GM19023 (cell line): Measurements from ENCODE around the gene SLC34A1.
"Not testable (repeated sequence)": the region's sequence is repeated elsewhere in the genome, so short reads cannot be mapped to it uniquely, and the experiment has no call there.

Source experiments
- ATAC-seq: cut with Tn5 transposase; IDR thresholded peaks from one replicate; pipeline ENCODE4 v1.9.1; 2021; ENCODE audit warnings: mild to moderate bottlenecking, moderate library complexity; ENCODE audit not compliant: unreplicated experiment

The SLC34A1 gene

GRCh38 chr5:177367981-177368868 lies 16.0 kb upstream of the SLC34A1 start:
- no peak for ATAC-seq

DNA sequence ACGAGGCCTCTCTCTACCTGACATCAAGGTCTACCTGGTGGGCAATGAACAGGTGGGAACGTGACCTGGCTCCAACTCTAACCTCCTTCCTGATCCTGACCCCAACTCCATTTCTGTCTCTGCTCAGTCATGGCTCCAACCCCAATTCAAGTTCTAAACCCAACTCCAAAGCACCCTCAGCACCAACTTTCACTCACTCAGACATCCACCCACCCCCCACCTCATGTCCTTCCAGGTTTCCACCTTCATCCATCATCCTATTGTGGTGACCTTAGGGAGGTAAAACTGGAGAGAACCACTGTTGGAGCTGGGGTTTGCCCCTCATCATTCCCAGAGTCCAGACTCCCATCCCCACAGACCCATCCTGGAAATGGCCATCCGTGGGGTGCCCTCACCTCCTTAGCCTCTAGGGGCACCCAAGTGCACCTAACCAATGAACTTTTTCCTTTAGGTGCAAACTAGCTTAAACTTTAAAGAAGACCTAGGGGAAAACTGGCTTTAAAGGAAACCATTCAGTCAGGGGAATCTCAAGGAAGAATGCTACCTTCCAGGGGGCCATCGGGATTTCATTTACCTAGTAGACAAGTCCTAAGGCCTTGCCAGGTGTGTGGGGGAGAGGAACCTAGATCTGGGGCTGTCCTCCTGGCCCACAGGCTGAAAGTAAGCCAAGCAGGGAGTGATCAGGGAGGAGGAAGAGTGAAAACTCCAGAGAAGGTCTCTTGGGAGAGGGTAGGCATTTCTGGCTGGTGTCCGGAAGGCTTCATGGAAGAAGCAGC lies 15.2 kb upstream of the SLC34A1 start:
- ATAC-seq = no peak

DNA sequence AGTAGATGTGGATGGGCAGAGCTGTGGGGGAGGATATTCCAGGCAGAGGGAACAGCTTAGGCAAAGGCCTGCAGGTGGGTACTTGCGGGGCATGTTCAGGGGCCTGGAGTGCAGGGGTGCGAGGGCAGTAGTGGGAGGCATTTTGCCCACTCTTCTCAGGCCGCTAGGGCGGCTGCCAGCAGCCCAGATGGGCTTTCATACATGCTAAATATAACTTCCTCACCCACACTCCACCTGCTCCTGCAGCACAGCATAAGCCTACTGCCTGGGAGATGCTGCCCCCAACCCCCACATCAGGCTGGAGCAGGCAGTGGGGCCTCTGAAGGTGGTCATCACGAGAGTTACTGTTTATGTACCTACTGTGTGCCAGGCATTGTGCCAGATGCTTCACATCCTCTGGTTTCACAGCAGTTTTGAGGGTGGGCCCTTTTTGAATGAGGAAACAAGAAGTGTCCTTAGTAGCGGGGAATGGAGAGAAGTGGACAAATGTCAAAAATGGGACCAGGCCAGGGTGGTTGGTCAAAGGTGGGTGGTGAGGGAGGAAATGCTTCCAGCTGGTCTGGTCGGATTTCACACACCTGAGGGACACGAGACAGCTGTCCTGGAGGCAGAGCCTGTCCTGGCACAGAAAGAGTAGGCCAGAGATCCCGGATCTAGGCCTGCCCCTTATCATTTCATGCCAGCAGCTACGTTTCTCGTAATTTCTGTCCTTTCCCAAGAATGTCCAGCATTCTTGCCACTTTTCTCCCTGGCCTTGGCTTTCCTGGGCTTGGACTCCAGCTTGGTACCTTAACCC lies 14.4 kb upstream of the SLC34A1 start:
- no peak for ATAC-seq

DNA sequence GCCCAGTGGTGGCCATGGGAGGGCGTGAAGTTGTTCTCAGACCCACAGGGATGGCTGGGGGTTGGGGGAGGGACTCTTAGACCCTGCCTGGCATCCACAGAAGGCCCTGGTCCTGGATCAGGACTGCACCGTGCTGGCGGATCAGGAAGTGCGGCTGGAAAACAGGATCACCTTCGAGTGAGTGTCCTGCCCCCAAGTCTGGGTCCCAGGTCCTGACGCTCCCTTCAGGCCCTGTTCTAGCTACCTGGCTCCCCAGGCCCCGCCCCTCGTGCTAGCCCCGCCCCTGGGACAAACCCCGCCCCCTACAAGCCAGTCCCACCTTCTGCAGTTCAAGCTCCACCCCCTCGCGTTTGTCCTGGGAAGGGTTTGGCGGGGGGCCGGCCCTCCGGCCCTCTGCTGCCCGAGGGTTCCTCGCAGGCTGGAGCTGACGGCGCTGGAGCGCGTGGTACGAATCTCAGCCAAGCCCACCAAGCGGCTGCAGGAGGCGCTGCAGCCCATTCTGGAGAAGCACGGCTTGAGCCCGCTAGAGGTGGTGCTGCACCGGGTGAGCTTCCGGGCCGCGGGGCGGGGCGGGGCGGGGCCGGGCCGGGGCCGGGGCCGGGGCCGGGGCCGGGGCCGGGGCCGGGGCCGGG lies 13.6 kb upstream of the SLC34A1 start:
- ATAC-seq = no peak

DNA sequence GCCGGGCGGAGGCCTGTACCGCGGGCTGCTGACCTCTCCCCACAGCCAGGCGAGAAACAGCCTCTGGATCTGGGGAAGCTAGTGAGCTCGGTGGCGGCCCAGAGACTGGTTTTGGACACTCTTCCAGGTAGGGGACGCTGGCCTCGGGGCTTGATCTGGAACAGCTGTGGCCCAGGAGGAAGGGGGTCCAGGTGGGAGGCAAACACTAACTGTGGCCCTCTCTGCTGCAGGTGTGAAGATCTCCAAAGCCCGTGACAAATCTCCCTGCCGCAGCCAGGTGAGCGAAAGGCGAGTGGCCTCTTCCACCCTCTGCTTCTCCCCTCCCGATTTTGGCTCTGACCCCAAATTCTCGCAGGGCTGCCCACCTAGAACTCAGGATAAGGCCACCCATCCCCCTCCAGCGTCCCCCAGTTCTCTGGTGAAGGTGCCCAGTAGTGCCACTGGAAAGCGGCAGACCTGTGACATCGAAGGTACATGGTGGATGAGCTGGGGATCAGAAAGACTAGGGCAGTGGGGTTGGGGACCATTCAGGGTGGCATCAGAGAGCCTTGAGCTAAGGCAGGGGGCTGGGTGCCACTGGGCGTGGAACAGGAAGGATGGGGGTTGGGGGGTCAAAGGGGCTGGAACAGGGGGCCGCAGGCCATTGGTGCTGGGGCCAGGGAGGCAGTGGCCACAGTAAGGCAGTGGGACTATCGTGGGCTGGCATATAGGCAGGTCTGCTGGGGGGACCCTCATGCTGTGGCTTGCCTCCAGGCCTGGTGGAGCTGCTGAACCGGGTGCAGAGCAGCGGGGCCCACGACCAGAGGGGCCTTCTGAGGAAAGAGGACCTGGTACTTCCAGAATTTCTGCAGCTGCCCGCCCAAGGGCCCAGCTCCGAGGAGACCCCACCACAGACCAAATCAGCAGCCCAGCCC lies 12.9 kb upstream of the SLC34A1 start:
- no peak for ATAC-seq

DNA sequence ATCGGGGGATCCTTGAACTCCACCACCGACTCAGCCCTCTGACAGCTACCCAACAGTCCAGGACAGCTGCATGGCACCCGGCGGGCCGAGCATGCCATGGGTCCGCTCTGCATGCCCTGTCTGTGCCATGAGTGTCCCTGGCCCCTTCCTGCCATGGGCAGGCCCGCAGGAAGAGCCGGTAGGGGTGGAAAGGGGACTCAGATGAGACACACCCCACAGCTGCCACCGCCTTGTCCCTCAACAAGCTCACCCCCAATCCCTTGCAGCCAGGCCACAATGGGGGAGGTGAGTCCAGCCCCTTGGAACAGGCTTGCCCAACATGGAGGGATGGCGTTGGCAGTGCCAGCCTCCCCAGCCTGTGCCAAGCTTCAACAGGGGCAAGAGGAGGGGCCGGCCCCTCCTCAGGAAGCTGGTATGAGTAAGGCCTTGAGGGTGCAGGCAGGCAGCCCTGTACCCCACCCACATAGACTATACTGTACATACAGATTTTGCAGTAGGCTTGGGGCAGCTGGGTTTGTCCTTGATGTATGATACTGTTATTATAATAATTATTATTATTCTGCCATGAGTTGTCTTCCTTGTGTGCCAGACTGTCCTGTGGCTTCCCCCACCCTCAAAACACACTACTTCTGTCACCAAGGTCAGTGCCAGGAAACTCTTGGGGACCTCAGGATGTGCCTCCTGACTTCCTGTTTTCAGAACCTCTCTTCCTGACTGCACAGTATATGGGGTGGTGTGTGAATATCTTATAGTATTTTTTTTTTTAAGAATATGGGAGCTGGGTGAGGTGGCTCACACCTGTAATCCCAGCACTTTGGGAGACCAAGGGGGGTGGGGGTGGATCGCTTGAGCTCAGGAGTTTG lies 12.0 kb upstream of the SLC34A1 start:
- no peak for ATAC-seq

DNA sequence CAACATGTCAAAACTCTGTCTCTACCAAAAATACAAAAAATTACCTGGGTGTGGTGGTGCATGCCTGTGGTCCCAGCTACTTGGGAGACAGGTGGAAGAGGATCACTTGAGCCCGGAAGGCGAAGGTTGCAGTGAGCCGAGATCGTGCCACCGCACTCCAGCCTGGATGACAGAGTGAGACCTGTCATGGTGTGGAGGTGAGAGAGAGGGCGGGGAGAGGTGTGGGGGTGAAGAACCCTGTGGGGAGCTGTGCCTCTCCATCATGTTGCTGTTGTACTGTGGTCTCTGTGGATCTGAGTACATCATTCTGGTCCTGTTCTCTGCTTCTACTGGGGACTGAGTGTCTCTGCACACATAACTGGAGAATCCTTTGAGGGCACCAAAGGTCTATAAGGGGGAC lies 11.3 kb upstream of the SLC34A1 start:
- ATAC-seq = no peak

DNA sequence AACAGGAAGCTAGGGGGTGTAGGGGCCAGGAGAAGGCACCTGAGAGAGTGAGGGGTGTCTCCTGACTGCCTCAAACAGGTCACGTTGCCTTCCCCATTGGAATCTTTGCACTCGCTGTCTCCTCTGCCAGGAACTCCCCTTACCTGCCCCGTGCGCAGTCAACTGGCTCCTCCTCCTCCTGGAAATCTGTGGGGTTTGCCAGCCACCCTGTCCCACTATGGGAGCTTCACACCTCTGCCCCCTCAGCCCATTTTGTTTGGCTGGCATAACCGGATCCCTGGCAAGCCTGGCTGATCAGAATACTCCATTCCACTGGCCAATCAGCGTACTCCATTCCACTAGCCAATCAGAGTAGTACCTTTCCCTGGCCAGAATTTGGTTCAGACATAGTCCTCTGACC lies 10.4 kb upstream of the SLC34A1 start:
- ATAC-seq = no peak

DNA sequence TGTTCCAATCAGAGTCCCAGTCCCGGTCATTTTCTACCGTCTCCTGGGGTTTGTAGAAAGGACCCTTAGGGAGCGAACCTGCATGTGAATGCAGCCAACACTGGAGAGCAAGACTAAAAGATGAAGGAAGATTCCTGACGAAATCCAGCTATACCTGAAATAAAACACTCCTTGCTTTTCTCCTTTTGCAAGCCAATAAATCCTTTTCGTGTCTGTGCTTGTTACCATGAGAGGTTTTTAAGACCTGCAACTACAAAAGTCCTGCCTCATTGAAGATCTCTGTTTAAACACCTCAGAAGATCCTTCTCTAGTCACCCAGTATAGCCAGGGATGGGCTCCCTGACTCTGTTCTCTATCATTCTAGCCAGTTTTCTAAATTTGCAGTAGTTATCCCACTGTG lies 10.0 kb upstream of the SLC34A1 start:
- ATAC-seq = no peak

DNA sequence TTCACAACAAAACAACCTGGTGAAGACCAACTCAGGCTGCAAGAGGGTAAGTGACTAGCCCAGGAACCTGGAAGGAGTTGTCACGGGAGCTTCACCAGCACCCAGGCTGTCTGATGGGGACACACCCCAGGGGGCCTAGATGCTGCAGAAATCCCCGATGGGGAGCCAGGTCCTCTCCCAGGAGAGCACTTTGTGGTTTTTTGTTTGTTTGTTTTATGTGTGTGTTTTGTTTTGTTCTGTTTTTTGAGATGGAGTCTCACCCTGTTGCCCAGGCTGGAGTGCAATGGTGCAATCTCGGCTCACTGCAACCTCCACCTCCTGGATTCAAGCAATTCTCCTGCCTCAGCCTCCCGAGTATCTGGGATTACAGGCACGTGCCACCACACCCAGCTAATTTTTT lies 8.7 kb upstream of the SLC34A1 start:
- ATAC-seq = not testable (repeated sequence)

- ATAC-seq = no peak
Observed at GRCh38 chr5:177376107-177376506, 8.1 kb upstream of the SLC34A1 start.

GRCh38 chr5:177377851-177378776 lies 6.1 kb upstream of the SLC34A1 start:
- no peak for ATAC-seq

DNA sequence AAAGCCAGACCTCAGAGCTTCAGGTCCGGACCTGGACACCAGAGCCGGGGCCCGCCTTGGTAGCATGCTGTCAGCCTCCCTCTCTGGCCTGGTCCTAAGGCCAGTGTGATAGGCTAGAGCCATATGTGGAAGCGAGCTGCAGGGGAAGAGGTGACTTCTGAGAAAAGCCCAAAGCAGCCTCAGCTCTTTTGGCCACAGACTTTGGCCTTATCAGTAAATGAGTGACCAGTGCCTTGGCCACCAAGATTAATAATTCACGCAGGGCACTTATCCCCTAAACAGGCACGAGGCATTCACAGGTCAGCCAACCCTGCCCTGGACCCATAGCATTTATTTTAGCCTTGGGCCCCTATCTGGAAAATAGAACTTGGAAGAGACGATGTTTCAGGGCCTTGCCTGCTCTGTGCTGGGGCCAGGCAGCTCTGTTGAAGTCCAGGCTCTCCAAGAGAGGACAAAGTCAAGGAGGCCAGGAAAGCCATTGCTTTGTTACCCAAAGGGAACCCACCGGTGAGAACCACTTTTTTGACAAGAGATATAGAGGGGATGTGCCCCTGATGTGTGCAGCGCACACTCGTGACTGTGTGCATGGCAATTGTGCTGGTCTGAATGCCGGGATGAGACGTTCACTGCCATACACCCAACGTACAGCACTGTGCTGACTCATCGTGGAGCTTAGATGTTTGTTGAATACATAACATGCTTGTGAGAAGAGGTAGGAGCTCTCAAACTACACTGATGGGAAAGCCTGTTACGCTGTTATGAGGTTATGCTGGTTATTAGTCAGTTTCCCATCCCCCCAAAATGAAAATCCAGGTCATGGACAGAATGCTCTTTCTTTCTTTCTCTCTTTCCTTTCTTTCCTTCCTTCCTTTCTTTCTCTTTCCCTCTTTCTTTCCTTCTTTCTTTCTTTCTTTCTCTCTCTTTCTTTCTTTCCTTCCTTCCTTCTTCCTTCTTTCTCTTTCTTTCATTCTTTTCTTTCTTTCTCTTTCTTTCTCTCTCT lies 5.0 kb upstream of the SLC34A1 start:
- ATAC-seq = peak; percentile 64

GRCh38 chr5:177380805-177381126 lies 3.5 kb upstream of the SLC34A1 start:
- ATAC-seq = no peak

DNA sequence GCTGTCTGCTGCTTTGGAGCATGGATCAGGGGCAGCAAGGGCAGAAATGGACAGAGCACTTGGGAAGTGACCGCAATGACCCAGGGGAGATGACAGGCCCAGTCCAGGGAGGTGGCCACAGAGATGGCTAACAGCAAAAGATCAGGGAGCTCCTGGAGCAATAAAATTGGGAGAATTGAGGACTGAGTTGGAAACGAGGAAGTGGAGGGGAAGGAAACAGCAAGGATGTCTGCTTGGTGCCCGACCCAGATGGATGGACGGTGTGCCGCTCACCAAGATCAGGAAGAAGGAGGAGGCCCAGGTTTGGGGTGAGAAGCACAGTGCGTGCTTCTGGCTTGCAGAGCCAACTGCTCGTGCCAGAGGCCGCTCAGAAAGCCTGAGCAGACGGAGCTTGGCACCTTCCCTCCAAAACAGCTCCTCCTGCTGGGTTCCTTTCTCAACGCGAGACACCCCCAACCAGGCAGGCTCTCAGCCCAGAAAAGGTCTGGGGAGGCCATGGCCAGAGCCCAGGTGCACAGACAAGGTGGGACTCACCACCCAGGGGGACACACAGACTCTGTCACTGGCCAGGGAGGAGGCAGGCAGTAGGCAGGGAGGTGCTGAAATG lies 1.7 kb upstream of the SLC34A1 start:
- no peak for ATAC-seq

- ATAC-seq = no peak
Observed at GRCh38 chr5:177383181-177383580, 1.1 kb upstream of the SLC34A1 start.
